Gastroesophageal sphincter (tissue), 4 donors: ENCODE data around the gene NABP2. TPM values are rescaled to one million over a fixed set of nuclear protein-coding genes. Genes with fewer than 3 reads are reported as not detected.
A peak's percentile ranks its signal among the peaks of the same experiment; 100 is the strongest.

ENCODE experiments used
- ATAC-seq: fragments of 150-250 bp; one replicate; pipeline ENCODE4 v1.9.1; 2016; ENCODE audit warnings: mild to moderate bottlenecking, moderate library complexity
- H3K27ac ChIP-seq, 4 donors: fragments of 200-600 bp; sonication (generic) in 3 of 4; 1 replicate in 3 of 4; 2 replicates in 1 of 4; pipeline ENCODE4 v1.5.1; 2016 to 2019
- H3K27me3 ChIP-seq: fragments of 200-600 bp; sonication (generic); one replicate; pipeline ENCODE4 v1.5.1; 2019
- H3K36me3 ChIP-seq, 2 donors: fragments of 200-600 bp; sonication (generic); one replicate each; pipeline ENCODE4 v1.5.1; 2019; ENCODE audit warnings: control low read depth in 1 of 2
- H3K4me1 ChIP-seq, 3 donors: fragments of 200-600 bp; sonication (generic); 1 replicate in 2 of 3; 2 replicates in 1 of 3; pipeline ENCODE4 v1.5.1; 2016 to 2019; ENCODE audit warnings: control low read depth in 2 of 3
- H3K4me3 ChIP-seq, 2 donors: fragments of 200-600 bp; sonication (generic); one replicate each; pipeline ENCODE4 v1.5.1; 2019; ENCODE audit warnings: mild to moderate bottlenecking in 1 of 2, moderate library complexity in 1 of 2
- H3K9me3 ChIP-seq, 3 donors: fragments of 200-600 bp; sonication (generic); one replicate each; pipeline ENCODE4 v1.5.1; 2017 to 2019; ENCODE audit warnings: control low read depth in 2 of 3
- CTCF ChIP-seq, 4 experiments: fragments of 200-600 bp in 2 of 4; fragments of 450-650 bp in 2 of 4; sonication (generic) in 1 of 4; IDR thresholded peaks; one replicate each; pipeline ENCODE4 v1.5.1; 2017 to 2019; ENCODE audit warnings: antibody characterized with exemption in 4 of 4, mild to moderate bottlenecking in 2 of 4, moderate library complexity in 2 of 4
- EP300 ChIP-seq: sonication (generic); formaldehyde crosslinking; IDR thresholded peaks from one replicate; pipeline ENCODE4 v1.6.1; 2017; ENCODE audit warnings: antibody characterized with exemption, mild to moderate bottlenecking
- POLR2A ChIP-seq, 2 donors: fragments of 450-650 bp; IDR thresholded peaks; one replicate each; pipeline ENCODE4 v1.6.1; 2017; ENCODE audit warnings: antibody characterized with exemption in 2 of 2, mild to moderate bottlenecking in 2 of 2, moderate library complexity in 1 of 2
- POLR2AphosphoS5 ChIP-seq: sonication (generic); formaldehyde crosslinking; IDR thresholded peaks from one replicate; pipeline ENCODE4 v1.6.1; 2017; ENCODE audit warnings: antibody characterized with exemption
- whole genome bisulfite sequencing, 2 donors: methylation state at CpG; one replicate each; pipeline ENCODE4 v1.1.5; 2018; ENCODE audit warnings: low coverage in 1 of 2; 5-methylcytosine and 5-hydroxymethylcytosine counted together
- total RNA-seq, 4 donors: library from RNA; depleted of rRNA; stranded (reverse); fragments of >200 nt; gene quantifications; one replicate each; pipeline ENCODE4 v1.1.0, GENCODE V29; 2016

The NABP2 gene
- total RNA-seq, 4 donors from 2014 or later = 23.7 to 34.7 (median 28.8) TPM

- WGBS, 2 donors = 80% methylated on average over 1 of the region's 3 CpGs; no CpG with 5 or more reads in 1 of the 2 donors
- peaks cover 4 to 23% (median 15%) of the 10 kb centered on the region in 3 donors for H3K4me1 ChIP-seq
- H3K9me3 ChIP-seq = no peaks in the 10 kb centered on the region
- no peak for ATAC-seq
- H3K27me3 ChIP-seq = no peaks in the 10 kb centered on the region
- no peak overlapping the region for H3K27ac ChIP-seq
- peaks cover 4 to 93% of the 10 kb centered on the region in 2 donors for H3K36me3 ChIP-seq
- no peak for TF ChIP-seq POLR2A (IDR thresholded peaks at IDR 0.05)
- no peak for TF ChIP-seq POLR2AphosphoS5
- TF ChIP-seq EP300 = no peak
- TF ChIP-seq CTCF (IDR thresholded peaks at IDR 0.05) = no peak
- H3K4me3 ChIP-seq = no peak overlapping the region
Observed at GRCh38 chr12:56252649-56253048, 28.5 kb downstream of the NABP2 start.

- Histone ChIP-seq H3K27me3 (no peaks in the 10 kb centered on the region), H3K36me3 (peaks cover under 1 to 88% of the 10 kb centered on the region in 2 donors)
Observed at GRCh38 chr12:56253091-56253490, 28.9 kb downstream of the NABP2 start.

GRCh38 chr12:56255671-56256070 lies 31.5 kb downstream of the NABP2 start:
- no peak for TF ChIP-seq POLR2AphosphoS5
- TF ChIP-seq CTCF (IDR thresholded peaks at IDR 0.05) = no peak
- TF ChIP-seq POLR2A (IDR thresholded peaks at IDR 0.05) = no peak
- TF ChIP-seq EP300 = no peak
- 82 to 100% methylated on average over 1 to 6 of the region's 7 CpGs for WGBS, 2 donors
- Histone ChIP-seq H3K36me3 (peaks cover 0 to 62% of the 10 kb centered on the region in 2 donors), H3K27me3 (no peaks in the 10 kb centered on the region), H3K4me3 (no peak overlapping the region), H3K4me1 (peaks cover 4 to 34% (median 21%) of the 10 kb centered on the region in 3 donors), H3K9me3 (no peaks in the 10 kb centered on the region), H3K27ac (no peak overlapping the region)
- ATAC-seq = no peak

More at GRCh38 chr12:56253091-56253490, 28.9 kb downstream of the NABP2 start:
- Histone ChIP-seq H3K4me1 (peaks cover 4 to 24% (median 15%) of the 10 kb centered on the region in 3 donors), H3K9me3 (no peaks in the 10 kb centered on the region), H3K27ac (no peak overlapping the region), H3K4me3 (no peak overlapping the region)
- 88% methylated on average over 5 of the region's 11 CpGs; no CpG with 5 or more reads in 1 of the 2 donors for WGBS, 2 donors
- TF ChIP-seq POLR2AphosphoS5 = no peak
- TF ChIP-seq EP300 = no peak
- no peak for TF ChIP-seq CTCF (IDR thresholded peaks at IDR 0.05)
- TF ChIP-seq POLR2A (IDR thresholded peaks at IDR 0.05) = no peak
- ATAC-seq = no peak

- Histone ChIP-seq H3K27ac (peak overlapping the region in 3 of 4 donors; percentile 1 to 95 (median 17)), H3K27me3 (no peaks in the 10 kb centered on the region), H3K36me3 (peaks cover 0 to 55% of the 10 kb centered on the region in 2 donors), H3K4me1 (peaks cover 4 to 34% (median 21%) of the 10 kb centered on the region in 3 donors), H3K4me3 (peak overlapping the region in 1 of 2 donors; percentile 82), H3K9me3 (no peaks in the 10 kb centered on the region)
- no peak for TF ChIP-seq EP300
- no peak for TF ChIP-seq POLR2AphosphoS5
- no peak for TF ChIP-seq CTCF (IDR thresholded peaks at IDR 0.05)
- no peak for TF ChIP-seq POLR2A (IDR thresholded peaks at IDR 0.05)
- ATAC-seq = no peak
- 13% methylated on average over 4 of the region's 4 CpGs; no CpG with 5 or more reads in 1 of the 2 donors for WGBS, 2 donors
Observed at GRCh38 chr12:56256326-56256960, 32.3 kb downstream of the NABP2 start.

- Histone ChIP-seq H3K4me3 (peak overlapping the region; percentile 82 to 96), H3K4me1 (peaks cover 4 to 34% (median 21%) of the 10 kb centered on the region in 3 donors), H3K27me3 (no peaks in the 10 kb centered on the region), H3K27ac (peak overlapping the region in 3 of 4 donors; percentile 88 to 96 (median 95)), H3K9me3 (no peaks in the 10 kb centered on the region), H3K36me3 (peaks cover 0 to 48% of the 10 kb centered on the region in 2 donors)
- TF ChIP-seq CTCF (IDR thresholded peaks at IDR 0.05) (no peak), POLR2AphosphoS5 (no peak), POLR2A (IDR thresholded peaks at IDR 0.05) (no peak), EP300 (no peak)
- 30% methylated on average over 6 of the region's 8 CpGs; no CpG with 5 or more reads in 1 of the 2 donors for WGBS, 2 donors
- ATAC-seq = no peak
Observed at GRCh38 chr12:56257071-56257470, 32.9 kb downstream of the NABP2 start.
